Progenitor cell of endocrine pancreas (in vitro differentiated cells): ENCODE results near the gene C1orf74. TPM values are rescaled to one million over a fixed set of nuclear protein-coding genes. Genes with fewer than 3 reads are reported as not detected.

Source experiments
- DNase-seq: peaks from one replicate; pipeline ENCODE4 v3.0.0; 2021; ENCODE audit warnings: low spot score; ENCODE audit not compliant: unreplicated experiment
- H3K27ac Mint-ChIP-seq: 2 replicates; pipeline ENCODE4 v1.8.0; 2021; ENCODE audit warnings: mild to moderate bottlenecking, moderate library complexity, mixed read lengths
- H3K27me3 Mint-ChIP-seq: 2 replicates; pipeline ENCODE4 v1.8.0; 2021; ENCODE audit warnings: mixed read lengths
- H3K36me3 Mint-ChIP-seq: 2 replicates; pipeline ENCODE4 v1.8.0; 2022; ENCODE audit warnings: mixed read lengths; ENCODE audit not compliant: insufficient read depth
- H3K4me1 Mint-ChIP-seq: 2 replicates; pipeline ENCODE4 v1.8.0; 2021; ENCODE audit warnings: low read depth, mixed read lengths
- H3K4me3 Mint-ChIP-seq: 2 replicates; pipeline ENCODE4 v1.8.0; 2021; ENCODE audit warnings: low read depth, mild to moderate bottlenecking, moderate library complexity, mixed read lengths
- H3K9me3 Mint-ChIP-seq: 2 replicates; pipeline ENCODE4 v1.8.0; 2021; ENCODE audit warnings: low read depth, mixed read lengths
- CTCF ChIP-seq: fragments of 200-600 bp; sonication (generic); IDR thresholded peaks from one replicate; pipeline ENCODE4 v1.5.0; 2021; ENCODE audit warnings: antibody characterized with exemption, mild to moderate bottlenecking; ENCODE audit not compliant: unreplicated experiment
- total RNA-seq: library from RNA; stranded (reverse); gene quantifications from 2 replicates; pipeline ENCODE4 v1.2.1, GENCODE V29; 2021

The C1orf74 gene
- total RNA-seq, 1 donor from 2014 or later = 2.5 TPM

- TF ChIP-seq CTCF = peak; percentile 38
- Mint-ChIP-seq H3K27ac (peak overlapping the region; percentile 98), H3K36me3 (no peaks in the 10 kb centered on the region), H3K4me1 (peaks cover 21% of the 10 kb centered on the region), H3K4me3 (peak overlapping the region; percentile 94), H3K9me3 (no peaks in the 10 kb centered on the region), H3K27me3 (no peaks in the 10 kb centered on the region)
- DNase-seq = peak; percentile 30
These were observed 21.0 kb upstream of the C1orf74 start for GRCh38 chr1:209805341-209805781.

GRCh38 chr1:209803568-209803967 lies 19.2 kb upstream of the C1orf74 start:
- peaks cover 5% of the 10 kb centered on the region for H3K36me3 Mint-ChIP-seq
- H3K27ac Mint-ChIP-seq = no peak overlapping the region
- peak overlapping the region; percentile 10 for H3K4me3 Mint-ChIP-seq
- TF ChIP-seq CTCF = no peak
- H3K27me3 Mint-ChIP-seq = no peaks in the 10 kb centered on the region
- no peaks in the 10 kb centered on the region for H3K9me3 Mint-ChIP-seq
- H3K4me1 Mint-ChIP-seq = peaks cover 21% of the 10 kb centered on the region
- DNase-seq = no peak

GRCh38 chr1:209802780-209803152 lies 18.4 kb upstream of the C1orf74 start:
- TF ChIP-seq CTCF = no peak
- peaks cover 9% of the 10 kb centered on the region for H3K36me3 Mint-ChIP-seq
- H3K4me3 Mint-ChIP-seq = no peak overlapping the region
- no peaks in the 10 kb centered on the region for H3K9me3 Mint-ChIP-seq
- peaks cover 21% of the 10 kb centered on the region for H3K4me1 Mint-ChIP-seq
- DNase-seq = no peak
- no peaks in the 10 kb centered on the region for H3K27me3 Mint-ChIP-seq
- no peak overlapping the region for H3K27ac Mint-ChIP-seq

- Mint-ChIP-seq H3K9me3 (no peaks in the 10 kb centered on the region), H3K4me3 (no peak overlapping the region), H3K4me1 (peaks cover 21% of the 10 kb centered on the region), H3K36me3 (peaks cover 9% of the 10 kb centered on the region), H3K27ac (no peak overlapping the region), H3K27me3 (no peaks in the 10 kb centered on the region)
- no peak for DNase-seq
- no peak for TF ChIP-seq CTCF
These were observed 17.9 kb upstream of the C1orf74 start for GRCh38 chr1:209802117-209802779.

GRCh38 chr1:209800984-209801834 lies 16.9 kb upstream of the C1orf74 start:
- TF ChIP-seq CTCF = no peak
- Mint-ChIP-seq H3K9me3 (no peaks in the 10 kb centered on the region), H3K36me3 (peaks cover 10% of the 10 kb centered on the region), H3K4me1 (peaks cover 20% of the 10 kb centered on the region), H3K27me3 (no peaks in the 10 kb centered on the region), H3K27ac (no peak overlapping the region), H3K4me3 (no peak overlapping the region)
- DNase-seq = no peak
